ENCODE measurements around the gene RHOA.

- TF ChIP-seq EHMT2 (IDR thresholded peaks at IDR 0.05; ENCODE audit: low read depth) (no peak), HES2 (IDR thresholded peaks at IDR 0.05) (no peak)
These were observed 49.2 kb downstream of the RHOA start for GRCh38 chr3:49362561-49362960.
